CD4-positive, alpha-beta T cell (primary cell): ENCODE data around the gene KNDC1. TPM values are rescaled to one million over a fixed set of nuclear protein-coding genes. Genes with fewer than 3 reads are reported as not detected.

ENCODE experiments used
- ATAC-seq: fragments of 200-7000 bp; cut with Tn5 transposase; one replicate; pipeline ENCODE4 v1.10.0; 2022; ENCODE audit warnings: mild to moderate bottlenecking; ENCODE audit not compliant: poor library complexity
- CTCF ChIA-PET: fragments of 350-600 bp; sonication (Branson Sonifier 250); formaldehyde crosslinking; loops from one replicate; lab custom pipeline; 2021; ENCODE audit warnings: antibody characterized with exemption, inconsistent platforms; lab: Charles Lee
- POLR2A ChIA-PET: fragments of 350-600 bp; sonication (Branson Sonifier 250); formaldehyde crosslinking; loops from one replicate; lab custom pipeline; 2021; ENCODE audit warnings: antibody characterized with exemption, inconsistent platforms; lab: Charles Lee
- DNase-seq, 14 experiments: peaks; one replicate each; pipeline ENCODE4 v3.0.0-alpha.2; 2013 to 2020; ENCODE audit warnings: mixed read lengths in 2 of 14
- H3K27ac ChIP-seq, 2 donors: one replicate each; pipeline versions ENCODE4 v1.5.1 to v1.7.0; 2013; ENCODE audit warnings: low read length in 2 of 2, low read depth in 1 of 2, mild to moderate bottlenecking in 1 of 2
- H3K27me3 ChIP-seq, 2 experiments: 1 replicate in 1 of 2; 2 replicates in 1 of 2; pipeline versions ENCODE4 v1.6.1 to v1.7.0; 2013; ENCODE audit warnings: low read length in 2 of 2, control low read depth in 1 of 2, mild to moderate bottlenecking in 1 of 2, moderate library complexity in 1 of 2; ENCODE audit not compliant: insufficient read depth in 2 of 2, control insufficient read depth in 1 of 2
- H3K36me3 ChIP-seq: one replicate; pipeline ENCODE4 v1.6.1; 2013; ENCODE audit warnings: low read length, control low read depth; ENCODE audit not compliant: insufficient read depth
- H3K4me1 ChIP-seq: one replicate; pipeline ENCODE4 v1.6.1; 2013; ENCODE audit warnings: low read length, control low read depth; ENCODE audit not compliant: insufficient read depth
- H3K4me3 ChIP-seq: one replicate; pipeline ENCODE4 v1.5.1; 2013; ENCODE audit warnings: mild to moderate bottlenecking, low read length, moderate library complexity
- H3K9me3 ChIP-seq, 2 experiments: 1 replicate in 1 of 2; 2 replicates in 1 of 2; pipeline versions ENCODE4 v1.6.1 to v1.7.0; 2013; ENCODE audit warnings: low read length in 2 of 2, mild to moderate bottlenecking in 2 of 2, control low read depth in 1 of 2, moderate library complexity in 1 of 2; ENCODE audit not compliant: control insufficient read depth in 1 of 2, insufficient read depth in 1 of 2
- H3K27ac Mint-ChIP-seq: one replicate; pipeline ENCODE4 v1.8.0; 2020; ENCODE audit warnings: mixed read lengths
- H3K27me3 Mint-ChIP-seq: one replicate; pipeline ENCODE4 v1.8.0; 2021; ENCODE audit warnings: mixed read lengths
- H3K36me3 Mint-ChIP-seq: one replicate; pipeline ENCODE4 v1.8.0; 2021; ENCODE audit warnings: low read depth, mixed read lengths
- H3K4me1 Mint-ChIP-seq: one replicate; pipeline ENCODE4 v1.8.0; 2021; ENCODE audit warnings: low read depth, mixed read lengths
- H3K4me3 Mint-ChIP-seq: one replicate; pipeline ENCODE4 v1.8.0; 2020; ENCODE audit warnings: mild to moderate bottlenecking, mixed read lengths
- H3K9me3 Mint-ChIP-seq: one replicate; pipeline ENCODE4 v1.8.0; 2020; ENCODE audit warnings: mixed read lengths
- CTCF ChIP-seq: fragments of 200-600 bp; IDR thresholded peaks from one replicate; pipeline ENCODE4 v1.8.0; 2022; ENCODE audit warnings: antibody characterized with exemption, mild to moderate bottlenecking
- intact Hi-C, 2 experiments: fragments of 100-400 bp; cut with DNase I in 1 of 2; cut with micrococcal nuclease in 1 of 2; formaldehyde crosslinking; loops; one replicate each; pipeline versions ENCODE4 v1.15.1 to v1.9.0; 2023 to 2025; cut with DNase I, micrococcal nuclease
- total RNA-seq, 174 experiments: library from RNA in 2 of 174; stranded (reverse) in 2 of 174; gene quantifications; one replicate each; pipeline ENCODE4 v1.2.3 and lab custom pipeline; 2021 to 2026

KNDC1 gene
- total RNA-seq, 2 experiments from 2014 or later = not detected

GRCh38 chr10:133211959-133212852 is 52.2 kb downstream of the KNDC1 start:
- ChIA-PET CTCF (no interaction called here), POLR2A (no interaction called here)
- intact Hi-C loops = no loop called here
- no peak overlapping the region for H3K4me3 ChIP-seq
- no peaks in the 10 kb centered on the region for H3K9me3 Mint-ChIP-seq
- no peaks in the 10 kb centered on the region for H3K4me1 Mint-ChIP-seq
- no peaks in the 10 kb centered on the region for H3K36me3 Mint-ChIP-seq
- peaks cover 0 to 3% of the 10 kb centered on the region in 2 experiments for H3K27me3 ChIP-seq
- no peak for TF ChIP-seq CTCF
- H3K4me3 Mint-ChIP-seq = no peak overlapping the region
- H3K27ac ChIP-seq = no peak overlapping the region
- peaks cover 0 to 14% of the 10 kb centered on the region in 2 experiments for H3K9me3 ChIP-seq
- no peaks in the 10 kb centered on the region for H3K36me3 ChIP-seq
- H3K27me3 Mint-ChIP-seq = peaks cover 7% of the 10 kb centered on the region
- H3K27ac Mint-ChIP-seq = no peak overlapping the region
- peak in 1 of 14 experiments; percentile 4 for DNase-seq
- peaks cover 8% of the 10 kb centered on the region for H3K4me1 ChIP-seq
- no peak for ATAC-seq

GRCh38 chr10:133212853-133213494 is 53.0 kb downstream of the KNDC1 start:
- H3K27me3 ChIP-seq = peaks cover 0 to 3% of the 10 kb centered on the region in 2 experiments
- no peak for TF ChIP-seq CTCF
- Mint-ChIP-seq H3K4me1 (no peaks in the 10 kb centered on the region), H3K9me3 (no peaks in the 10 kb centered on the region), H3K36me3 (no peaks in the 10 kb centered on the region), H3K27ac (no peak overlapping the region), H3K4me3 (no peak overlapping the region), H3K27me3 (peaks cover 7% of the 10 kb centered on the region)
- CTCF ChIA-PET = no interaction called here
- POLR2A ChIA-PET = no interaction called here
- H3K27ac ChIP-seq = no peak overlapping the region
- peaks cover 0 to 14% of the 10 kb centered on the region in 2 experiments for H3K9me3 ChIP-seq
- intact Hi-C loops = no loop called here
- DNase-seq (peak in 1 of 14 experiments; percentile 2), ATAC-seq (no peak)
- H3K4me3 ChIP-seq = no peak overlapping the region
- no peaks in the 10 kb centered on the region for H3K36me3 ChIP-seq
- peaks cover 8% of the 10 kb centered on the region for H3K4me1 ChIP-seq

GRCh38 chr10:133213641-133214467 is 53.8 kb downstream of the KNDC1 start:
- H3K27ac ChIP-seq = no peak overlapping the region
- H3K36me3 ChIP-seq = no peaks in the 10 kb centered on the region
- H3K4me3 ChIP-seq = no peak overlapping the region
- ChIA-PET CTCF (no interaction called here), POLR2A (no interaction called here)
- no peaks in the 10 kb centered on the region for H3K9me3 Mint-ChIP-seq
- H3K36me3 Mint-ChIP-seq = no peaks in the 10 kb centered on the region
- peaks cover 8% of the 10 kb centered on the region for H3K4me1 ChIP-seq
- ATAC-seq (no peak), DNase-seq (no peak)
- H3K4me1 Mint-ChIP-seq = no peaks in the 10 kb centered on the region
- intact Hi-C loops = no loop called here
- no peak for TF ChIP-seq CTCF
- H3K9me3 ChIP-seq = peaks cover 0 to 14% of the 10 kb centered on the region in 2 experiments
- peaks cover 0 to 5% of the 10 kb centered on the region in 2 experiments for H3K27me3 ChIP-seq
- no peak overlapping the region for H3K4me3 Mint-ChIP-seq
- H3K27ac Mint-ChIP-seq = no peak overlapping the region
- peaks cover 7% of the 10 kb centered on the region for H3K27me3 Mint-ChIP-seq
